ENCODE measurements around the gene DNAAF9. TPM values are rescaled to one million over a fixed set of nuclear protein-coding genes. Genes with fewer than 3 reads are reported as not detected.

Gene DNAAF9
- total and polyA plus RNA-seq, 2 donors: 2.8 to 6.2 TPM

DNA sequence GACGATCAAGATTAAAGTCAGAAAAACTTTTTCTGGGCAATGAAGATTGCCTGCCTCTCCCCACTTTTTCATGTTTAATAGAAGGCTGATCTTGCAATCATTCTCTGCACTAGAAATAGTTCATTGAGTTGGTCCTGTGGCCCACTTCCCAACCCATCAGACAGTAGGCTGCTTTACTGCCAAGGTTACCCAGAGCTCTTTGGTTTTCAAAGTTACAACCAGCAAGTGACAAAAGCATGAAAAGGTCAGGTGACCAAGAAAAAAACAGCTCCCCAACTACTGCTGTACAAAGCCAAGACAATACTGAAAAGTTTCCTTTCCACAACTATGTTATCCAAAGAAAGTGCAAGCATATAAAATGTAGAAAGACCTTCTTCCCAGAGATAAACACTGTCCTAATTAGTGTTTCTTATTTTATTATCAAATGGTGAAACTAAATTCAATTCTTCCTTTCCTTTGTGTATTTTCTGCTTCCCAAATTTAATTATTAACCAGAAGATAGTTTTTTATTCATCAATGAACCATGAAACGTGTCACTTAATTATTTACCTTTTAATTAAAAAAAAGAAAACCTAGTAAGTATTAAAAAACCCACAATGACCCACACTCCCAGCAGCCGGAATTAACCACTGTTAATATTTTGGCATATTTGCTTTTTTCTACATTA, 16.6 kb downstream of the DNAAF9 start:
- no peak overlapping the region for H3K4me3 ChIP-seq (ENCODE audit: low read length in 2 of 2)
- no peaks in the 10 kb centered on the region for H3K36me3 ChIP-seq (ENCODE audit: control insufficient read depth in 2 of 2, insufficient read depth in 2 of 2, low read length in 1 of 2)
- 95% methylated on average over 3 of the region's 3 CpGs for WGBS

DNA sequence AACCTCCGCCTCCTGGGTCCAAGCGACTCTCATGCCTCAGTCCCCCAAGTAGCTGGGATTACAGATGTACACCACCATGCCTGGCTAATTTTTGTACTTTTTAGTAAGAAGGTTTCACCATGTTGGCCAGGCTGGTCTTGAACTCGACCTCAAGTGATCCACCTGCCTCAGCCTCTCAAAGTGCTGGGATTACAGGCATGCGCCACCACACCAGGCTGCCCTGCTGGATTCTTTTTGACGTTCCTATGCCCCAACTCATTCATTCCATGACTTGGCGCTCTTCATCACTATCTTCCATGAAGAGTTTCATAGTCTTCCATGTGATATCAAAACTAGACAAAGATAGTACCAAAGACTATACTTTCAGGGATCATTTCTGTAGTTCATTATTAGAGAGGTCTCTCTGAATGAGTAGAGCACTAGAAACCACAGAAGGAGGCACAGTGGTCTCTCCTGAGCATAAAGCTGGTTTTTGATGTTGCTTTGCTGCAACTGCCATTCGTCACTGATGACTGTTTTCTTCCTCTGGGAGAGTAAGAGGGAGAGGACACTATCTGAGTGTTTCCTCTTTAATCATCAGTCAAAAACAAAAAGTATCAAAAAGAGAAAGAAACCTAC, 23.5 kb downstream of the DNAAF9 start:
- peak in 1 of 9 donors; percentile 10 for DNase-seq (ENCODE audit: low read depth in 6 of 9, low spot score in 9 of 9)
- Histone ChIP-seq H3K4me3 (ENCODE audit: low read length in 2 of 2) (no peak overlapping the region), H3K27ac (ENCODE audit: low read depth in 1 of 2, low read length in 1 of 2) (no peak overlapping the region), H3K9me3 (ENCODE audit: control insufficient read depth in 2 of 2, insufficient read depth in 1 of 2, low read length in 1 of 2) (peaks cover 0 to 4% of the 10 kb centered on the region in 2 donors), H3K36me3 (ENCODE audit: control insufficient read depth in 2 of 2, insufficient read depth in 2 of 2, low read length in 1 of 2) (no peaks in the 10 kb centered on the region), H3K4me1 (ENCODE audit: control insufficient read depth in 2 of 2, insufficient read depth in 2 of 2, low read length in 2 of 2) (no peaks in the 10 kb centered on the region), H3K27me3 (ENCODE audit: control insufficient read depth in 2 of 2, insufficient read depth in 1 of 2, low read length in 1 of 2) (no peaks in the 10 kb centered on the region)
- 86% methylated on average over 7 of the region's 7 CpGs for WGBS

More for the DNA sequence above, 16.6 kb downstream of the DNAAF9 start:
- Histone ChIP-seq H3K27ac (ENCODE audit: low read depth in 1 of 2, low read length in 1 of 2) (no peak overlapping the region), H3K9me3 (ENCODE audit: control insufficient read depth in 2 of 2, insufficient read depth in 1 of 2, low read length in 1 of 2) (peaks cover 0 to 4% of the 10 kb centered on the region in 2 donors), H3K27me3 (ENCODE audit: control insufficient read depth in 2 of 2, insufficient read depth in 1 of 2, low read length in 1 of 2) (no peaks in the 10 kb centered on the region), H3K4me1 (ENCODE audit: control insufficient read depth in 2 of 2, insufficient read depth in 2 of 2, low read length in 2 of 2) (peaks cover 0 to 6% of the 10 kb centered on the region in 2 donors)
- peak in 1 of 9 donors; percentile 26 for DNase-seq (ENCODE audit: low read depth in 6 of 9, low spot score in 9 of 9)

DNA sequence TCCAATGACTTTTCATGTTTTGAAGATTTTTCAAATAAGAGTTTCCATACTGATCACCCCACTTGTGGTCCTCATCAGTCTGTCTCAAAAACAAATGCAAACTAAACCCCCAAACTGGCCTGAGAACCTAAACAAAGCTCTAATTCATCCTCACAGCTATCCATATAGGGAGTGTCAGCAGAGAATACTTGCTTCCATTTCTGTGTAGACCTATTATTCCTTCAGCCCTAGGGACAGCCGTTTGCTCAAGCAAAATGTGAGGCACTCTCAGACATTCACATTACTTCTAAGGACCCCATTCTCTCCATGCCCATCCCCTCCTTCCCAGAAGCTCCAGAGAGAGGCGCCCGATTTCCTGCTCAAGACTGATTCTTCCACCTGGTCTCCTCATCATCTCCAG, 24.6 kb downstream of the DNAAF9 start:
- Histone ChIP-seq H3K9me3 (ENCODE audit: control insufficient read depth in 2 of 2, insufficient read depth in 1 of 2, low read length in 1 of 2) (peaks cover 0 to 2% of the 10 kb centered on the region in 2 donors), H3K36me3 (ENCODE audit: control insufficient read depth in 2 of 2, insufficient read depth in 2 of 2, low read length in 1 of 2) (no peaks in the 10 kb centered on the region), H3K27me3 (ENCODE audit: control insufficient read depth in 2 of 2, insufficient read depth in 1 of 2, low read length in 1 of 2) (no peaks in the 10 kb centered on the region), H3K27ac (ENCODE audit: low read depth in 1 of 2, low read length in 1 of 2) (no peak overlapping the region), H3K4me1 (ENCODE audit: control insufficient read depth in 2 of 2, insufficient read depth in 2 of 2, low read length in 2 of 2) (no peaks in the 10 kb centered on the region), H3K4me3 (ENCODE audit: low read length in 2 of 2) (no peak overlapping the region)
- over 99% methylated on average over 3 of the region's 3 CpGs for WGBS
- no peak for DNase-seq (ENCODE audit: low read depth in 6 of 9, low spot score in 9 of 9)

- Histone ChIP-seq H3K4me1 (ENCODE audit: control insufficient read depth in 2 of 2, insufficient read depth in 2 of 2, low read length in 2 of 2) (no peaks in the 10 kb centered on the region), H3K27me3 (ENCODE audit: control insufficient read depth in 2 of 2, insufficient read depth in 1 of 2, low read length in 1 of 2) (no peaks in the 10 kb centered on the region), H3K27ac (ENCODE audit: low read depth in 1 of 2, low read length in 1 of 2) (no peak overlapping the region), H3K36me3 (ENCODE audit: control insufficient read depth in 2 of 2, insufficient read depth in 2 of 2, low read length in 1 of 2) (no peaks in the 10 kb centered on the region), H3K4me3 (ENCODE audit: low read length in 2 of 2) (no peak overlapping the region), H3K9me3 (ENCODE audit: control insufficient read depth in 2 of 2, insufficient read depth in 1 of 2, low read length in 1 of 2) (no peaks in the 10 kb centered on the region)
- no peak for DNase-seq (ENCODE audit: low read depth in 6 of 9, low spot score in 9 of 9)
- 94% methylated on average over 2 of the region's 2 CpGs for WGBS
Measured at GRCh38 chr20:3380228-3381070, 27.0 kb downstream of the DNAAF9 start.

- peaks cover 1 to 10% of the 10 kb centered on the region in 2 donors for H3K36me3 ChIP-seq (ENCODE audit: control insufficient read depth in 2 of 2, insufficient read depth in 2 of 2, low read length in 1 of 2)
- DNase-seq (ENCODE audit: low read depth in 6 of 9, low spot score in 9 of 9): no peak
- no peaks in the 10 kb centered on the region for H3K9me3 ChIP-seq (ENCODE audit: control insufficient read depth in 2 of 2, insufficient read depth in 1 of 2, low read length in 1 of 2)
- H3K4me3 ChIP-seq (ENCODE audit: low read length in 2 of 2): no peak overlapping the region
- H3K27me3 ChIP-seq (ENCODE audit: control insufficient read depth in 2 of 2, insufficient read depth in 1 of 2, low read length in 1 of 2): no peaks in the 10 kb centered on the region
- H3K27ac ChIP-seq (ENCODE audit: low read depth in 1 of 2, low read length in 1 of 2): no peak overlapping the region
- 49% methylated on average over 2 of the region's 2 CpGs for WGBS
- H3K4me1 ChIP-seq (ENCODE audit: control insufficient read depth in 2 of 2, insufficient read depth in 2 of 2, low read length in 2 of 2): no peaks in the 10 kb centered on the region
Measured at GRCh38 chr20:3378138-3378537, 29.3 kb downstream of the DNAAF9 start.

- Histone ChIP-seq H3K4me1 (ENCODE audit: control insufficient read depth in 2 of 2, insufficient read depth in 2 of 2, low read length in 2 of 2) (no peaks in the 10 kb centered on the region), H3K36me3 (ENCODE audit: control insufficient read depth in 2 of 2, insufficient read depth in 2 of 2, low read length in 1 of 2) (peaks cover 4 to 10% of the 10 kb centered on the region in 2 donors), H3K27ac (ENCODE audit: low read depth in 1 of 2, low read length in 1 of 2) (no peak overlapping the region), H3K27me3 (ENCODE audit: control insufficient read depth in 2 of 2, insufficient read depth in 1 of 2, low read length in 1 of 2) (no peaks in the 10 kb centered on the region), H3K4me3 (ENCODE audit: low read length in 2 of 2) (no peak overlapping the region), H3K9me3 (ENCODE audit: control insufficient read depth in 2 of 2, insufficient read depth in 1 of 2, low read length in 1 of 2) (no peaks in the 10 kb centered on the region)
- no peak for DNase-seq (ENCODE audit: low read depth in 6 of 9, low spot score in 9 of 9)
- WGBS: 92% methylated on average over 2 of the region's 2 CpGs
Measured at GRCh38 chr20:3377644-3378043, 29.8 kb downstream of the DNAAF9 start.

- H3K36me3 ChIP-seq (ENCODE audit: control insufficient read depth in 2 of 2, insufficient read depth in 2 of 2, low read length in 1 of 2): peaks cover 4 to 11% of the 10 kb centered on the region in 2 donors
- no peak for DNase-seq (ENCODE audit: low read depth in 6 of 9, low spot score in 9 of 9)
Measured at GRCh38 chr20:3374296-3374695, 33.2 kb downstream of the DNAAF9 start.

DNA sequence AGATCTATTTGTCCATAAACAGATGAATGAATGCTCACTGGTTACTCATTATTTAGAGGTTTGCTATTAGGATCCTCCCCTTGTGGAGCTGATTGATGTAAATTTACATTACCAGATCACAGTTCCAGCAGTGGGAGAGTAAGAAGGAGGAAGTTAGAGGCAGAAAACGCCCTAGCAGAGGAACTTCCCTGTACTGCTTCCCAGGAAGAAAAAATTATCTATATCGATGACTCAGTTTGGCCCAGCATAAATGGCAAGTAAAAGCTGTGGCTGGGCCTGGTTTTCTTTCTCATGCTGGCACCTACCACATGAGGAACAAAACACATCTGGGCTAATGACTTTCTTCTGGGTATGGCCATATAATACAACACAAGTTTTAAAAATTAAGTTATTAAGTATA, 35.7 kb downstream of the DNAAF9 start:
- H3K9me3 ChIP-seq (ENCODE audit: control insufficient read depth in 2 of 2, insufficient read depth in 1 of 2, low read length in 1 of 2): no peaks in the 10 kb centered on the region
- no peak overlapping the region for H3K27ac ChIP-seq (ENCODE audit: low read depth in 1 of 2, low read length in 1 of 2)
- H3K27me3 ChIP-seq (ENCODE audit: control insufficient read depth in 2 of 2, insufficient read depth in 1 of 2, low read length in 1 of 2): no peaks in the 10 kb centered on the region
- peaks cover 4 to 11% of the 10 kb centered on the region in 2 donors for H3K36me3 ChIP-seq (ENCODE audit: control insufficient read depth in 2 of 2, insufficient read depth in 2 of 2, low read length in 1 of 2)
- 97% methylated on average over 2 of the region's 2 CpGs for WGBS
- H3K4me3 ChIP-seq (ENCODE audit: low read length in 2 of 2): no peak overlapping the region
- DNase-seq (ENCODE audit: low read depth in 6 of 9, low spot score in 9 of 9): no peak
- H3K4me1 ChIP-seq (ENCODE audit: control insufficient read depth in 2 of 2, insufficient read depth in 2 of 2, low read length in 2 of 2): no peaks in the 10 kb centered on the region

More at GRCh38 chr20:3374296-3374695, 33.2 kb downstream of the DNAAF9 start:
- Histone ChIP-seq H3K27ac (ENCODE audit: low read depth in 1 of 2, low read length in 1 of 2) (no peak overlapping the region), H3K4me1 (ENCODE audit: control insufficient read depth in 2 of 2, insufficient read depth in 2 of 2, low read length in 2 of 2) (no peaks in the 10 kb centered on the region), H3K9me3 (ENCODE audit: control insufficient read depth in 2 of 2, insufficient read depth in 1 of 2, low read length in 1 of 2) (no peaks in the 10 kb centered on the region), H3K27me3 (ENCODE audit: control insufficient read depth in 2 of 2, insufficient read depth in 1 of 2, low read length in 1 of 2) (no peaks in the 10 kb centered on the region), H3K4me3 (ENCODE audit: low read length in 2 of 2) (no peak overlapping the region)

DNA sequence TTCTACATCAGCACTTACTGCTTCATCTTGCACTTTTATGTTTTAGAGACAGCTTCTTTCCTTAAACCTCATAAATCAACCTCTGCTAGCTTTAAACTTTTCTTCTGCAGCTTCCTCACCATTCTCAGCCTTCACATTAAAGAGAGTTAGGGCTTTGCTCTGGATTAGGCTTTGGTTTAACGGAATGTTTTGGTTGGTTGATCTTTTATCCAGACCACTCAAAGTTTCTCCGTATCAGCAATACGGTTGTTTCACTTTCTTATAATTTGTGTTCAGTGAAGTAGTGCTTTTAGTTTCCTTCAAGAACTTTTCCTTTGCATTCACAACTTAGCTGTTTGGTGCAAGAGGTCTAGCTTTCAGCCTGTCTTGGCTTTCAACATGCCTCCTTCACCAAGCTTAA, 40.4 kb downstream of the DNAAF9 start:
- DNase-seq (ENCODE audit: low read depth in 6 of 9, low spot score in 9 of 9): no peak
- Histone ChIP-seq H3K36me3 (ENCODE audit: control insufficient read depth in 2 of 2, insufficient read depth in 2 of 2, low read length in 1 of 2) (peaks cover 0 to 1% of the 10 kb centered on the region in 2 donors), H3K27me3 (ENCODE audit: control insufficient read depth in 2 of 2, insufficient read depth in 1 of 2, low read length in 1 of 2) (no peaks in the 10 kb centered on the region), H3K9me3 (ENCODE audit: control insufficient read depth in 2 of 2, insufficient read depth in 1 of 2, low read length in 1 of 2) (no peaks in the 10 kb centered on the region), H3K27ac (ENCODE audit: low read depth in 1 of 2, low read length in 1 of 2) (no peak overlapping the region), H3K4me1 (ENCODE audit: control insufficient read depth in 2 of 2, insufficient read depth in 2 of 2, low read length in 2 of 2) (no peaks in the 10 kb centered on the region), H3K4me3 (ENCODE audit: low read length in 2 of 2) (no peak overlapping the region)
- WGBS: 88% methylated on average over 3 of the region's 3 CpGs

Data from thymus (tissue), 11 donors.